Adrenal gland (tissue), 12 donors: ENCODE measurements around the gene MAGI1. TPM values are rescaled to one million over a fixed set of nuclear protein-coding genes. Genes with fewer than 3 reads are reported as not detected.

ENCODE experiments used
- DNase-seq, 7 donors: peaks; one replicate each; pipeline ENCODE4 v3.0.0-alpha.2; 2019 to 2020
- H3K27ac ChIP-seq, 5 donors: fragments of 200-600 bp; sonication (generic) in 4 of 5; 1 replicate in 3 of 5; 2 replicates in 2 of 5; pipeline versions ENCODE4 v1.5.1 to v1.8.0; 2016 to 2020; ENCODE audit warnings: mild to moderate bottlenecking in 1 of 5
- H3K27me3 ChIP-seq: fragments of 200-600 bp; 2 replicates; pipeline ENCODE4 v1.8.0; 2021
- H3K36me3 ChIP-seq, 2 donors: fragments of 200-600 bp; replicated peaks in 1 of 2; 1 replicate in 1 of 2; 2 replicates in 1 of 2; pipeline versions ENCODE4 v1.5.1 to v1.8.0; 2018 to 2022
- H3K4me1 ChIP-seq, 2 donors: fragments of 200-600 bp; replicated peaks in 1 of 2; 1 replicate in 1 of 2; 2 replicates in 1 of 2; pipeline versions ENCODE4 v1.5.1 to v1.8.0; 2018 to 2021
- H3K4me3 ChIP-seq, 4 donors: fragments of 200-600 bp; sonication (generic) in 3 of 4; one replicate each; pipeline ENCODE4 v1.5.1; 2016 to 2018
- H3K9me3 ChIP-seq, 3 donors: fragments of 200-600 bp; sonication (generic) in 1 of 3; replicated peaks in 1 of 3; 1 replicate in 2 of 3; 2 replicates in 1 of 3; pipeline versions ENCODE4 v1.5.1 to v1.8.0; 2016 to 2021
- POLR2A ChIP-seq, 2 donors: fragments of 450-650 bp; IDR thresholded peaks; one replicate each; pipeline ENCODE4 v1.6.1; 2017; ENCODE audit warnings: antibody characterized with exemption in 2 of 2, mild to moderate bottlenecking in 2 of 2, moderate library complexity in 1 of 2
- WGBS, 4 donors: extraction: QIAGEN DNeasy Blood & Tissue Kit in 2 of 4; methylation state at CpG; one replicate each; pipeline versions ENCODE4 v1.1.5 to v1.1.7; 2013 to 2017; 5-methylcytosine and 5-hydroxymethylcytosine counted together
- intact Hi-C, 2 donors: fragments of 100-400 bp; cut with DNase I; formaldehyde crosslinking; loops; one replicate each; pipeline versions ENCODE4 v1.14.1 to v1.15.0; 2022 to 2023
- polyA plus RNA-seq, 3 donors: library from polyadenylated mRNA; stranded (reverse); fragments of 200-250 nt in 2 of 3; fragments of 350-450 nt in 1 of 3; fragmentation: Illumina TruSeq in 1 of 3; extraction: RNeasy Lipid Tissue Mini Kit (QIAGEN cat#74804) in 1 of 3; gene quantifications; one replicate each; pipeline ENCODE4 v1.2.3, GENCODE V29; 2013 to 2014
- total RNA-seq, 9 donors: library from RNA; depleted of rRNA in 4 of 9; stranded (reverse); fragments of >200 nt in 4 of 9; fragments of 120-200 nt in 1 of 9; fragmentation: NEBNext Ultra II Directional in 1 of 9; extraction: Animal tissue kit (Norgen Biotek cat#: 25700) in 1 of 9; gene quantifications; one replicate each; pipeline versions ENCODE4 v1.1.0 to v1.2.4, GENCODE V29; 2013 to 2023
- TF ChIP-seq, protein P1 (sequence below), 6 experiments: fragments of 450-650 bp in 4 of 6; fragments of 200-600 bp in 2 of 6; sonication (generic) in 1 of 6; IDR thresholded peaks; 1 replicate in 5 of 6; 2 replicates in 1 of 6; pipeline versions ENCODE4 v1.5.1 to v1.8.0; 2016 to 2021; ENCODE audit warnings: antibody characterized with exemption in 6 of 6, mild to moderate bottlenecking in 2 of 6, moderate library complexity in 1 of 6
- donor health status: healthy with polysubstance abuse.
- donor health status: Bipolar disorder and iron deficiency.
- donor health status: DM: yes; HTN: yes; CAD: no.
- donor health status: DM: no; HTN: no; CAD: no.
- donor health status: DM: no; HTN: no; CAD: no.
- donor health status: DM: yes; HTN: yes; CAD: no.

MAGI1 gene
- total and polyA plus RNA-seq, 12 donors, result 4.8 to 31.6 (median 18.5) TPM

DNA sequence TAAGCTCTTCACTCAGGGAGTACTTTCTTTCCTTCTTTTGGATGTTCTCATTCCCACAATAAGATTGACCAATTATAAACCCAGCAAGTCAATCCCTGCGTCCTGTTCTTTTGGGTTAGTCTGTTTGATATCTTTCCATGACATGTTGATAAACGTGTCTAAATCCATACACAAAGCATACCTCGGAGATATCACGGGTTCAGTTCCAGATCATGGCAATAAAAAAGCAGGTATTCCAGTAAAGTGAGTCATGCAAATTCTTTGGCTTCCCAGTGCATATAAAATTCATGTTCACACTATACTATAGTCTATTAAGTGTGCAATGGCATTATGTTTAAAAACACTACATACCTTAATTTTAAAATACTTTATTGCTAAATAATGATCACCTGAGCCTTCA is 667.7 kb downstream of the MAGI1 start:
- H3K36me3 ChIP-seq, result no peaks in the 10 kb centered on the region
- H3K4me1 ChIP-seq, result no peaks in the 10 kb centered on the region
- no peak overlapping the region for H3K4me3 ChIP-seq
- H3K27me3 ChIP-seq, result no peaks in the 10 kb centered on the region
- WGBS, 4 donors, result 95 to 99% (median 95%) methylated on average over 4 of the region's 4 CpGs
- no peak for DNase-seq
- intact Hi-C loops, result no loop called here
- TF ChIP-seq, protein P1, sequence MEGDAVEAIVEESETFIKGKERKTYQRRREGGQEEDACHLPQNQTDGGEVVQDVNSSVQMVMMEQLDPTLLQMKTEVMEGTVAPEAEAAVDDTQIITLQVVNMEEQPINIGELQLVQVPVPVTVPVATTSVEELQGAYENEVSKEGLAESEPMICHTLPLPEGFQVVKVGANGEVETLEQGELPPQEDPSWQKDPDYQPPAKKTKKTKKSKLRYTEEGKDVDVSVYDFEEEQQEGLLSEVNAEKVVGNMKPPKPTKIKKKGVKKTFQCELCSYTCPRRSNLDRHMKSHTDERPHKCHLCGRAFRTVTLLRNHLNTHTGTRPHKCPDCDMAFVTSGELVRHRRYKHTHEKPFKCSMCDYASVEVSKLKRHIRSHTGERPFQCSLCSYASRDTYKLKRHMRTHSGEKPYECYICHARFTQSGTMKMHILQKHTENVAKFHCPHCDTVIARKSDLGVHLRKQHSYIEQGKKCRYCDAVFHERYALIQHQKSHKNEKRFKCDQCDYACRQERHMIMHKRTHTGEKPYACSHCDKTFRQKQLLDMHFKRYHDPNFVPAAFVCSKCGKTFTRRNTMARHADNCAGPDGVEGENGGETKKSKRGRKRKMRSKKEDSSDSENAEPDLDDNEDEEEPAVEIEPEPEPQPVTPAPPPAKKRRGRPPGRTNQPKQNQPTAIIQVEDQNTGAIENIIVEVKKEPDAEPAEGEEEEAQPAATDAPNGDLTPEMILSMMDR (IDR thresholded peaks at IDR 0.05), result no peak
- TF ChIP-seq POLR2A (IDR thresholded peaks at IDR 0.05), result no peak
- H3K27ac ChIP-seq, result no peak overlapping the region
- no peaks in the 10 kb centered on the region for H3K9me3 ChIP-seq

DNA sequence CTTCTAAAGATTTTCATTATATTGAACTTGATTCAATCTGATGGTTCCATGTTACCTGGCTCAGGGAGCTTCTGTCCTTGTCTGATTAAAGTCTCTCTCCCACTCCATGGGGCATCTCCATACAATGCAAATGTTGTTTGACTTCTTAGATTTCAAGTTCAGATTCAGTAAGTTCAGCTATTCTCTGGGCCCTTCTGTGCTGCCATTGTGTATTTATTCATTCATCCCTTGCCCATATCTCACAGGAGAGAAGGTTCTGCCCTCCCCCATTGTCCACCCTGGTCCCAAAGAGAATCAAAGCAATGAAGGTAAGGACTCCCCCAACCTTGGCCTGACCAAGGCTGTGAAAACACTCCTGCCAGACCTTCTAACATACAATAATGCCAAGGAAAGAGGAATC is 669.9 kb downstream of the MAGI1 start:
- Histone ChIP-seq H3K36me3 (no peaks in the 10 kb centered on the region), H3K27ac (no peak overlapping the region), H3K4me3 (no peak overlapping the region), H3K4me1 (no peaks in the 10 kb centered on the region), H3K27me3 (no peaks in the 10 kb centered on the region), H3K9me3 (no peaks in the 10 kb centered on the region)
- TF ChIP-seq, protein P1 (IDR thresholded peaks at IDR 0.05), result no peak
- no peak for TF ChIP-seq POLR2A (IDR thresholded peaks at IDR 0.05)
- intact Hi-C loops, result no loop called here
- no peak for DNase-seq

DNA sequence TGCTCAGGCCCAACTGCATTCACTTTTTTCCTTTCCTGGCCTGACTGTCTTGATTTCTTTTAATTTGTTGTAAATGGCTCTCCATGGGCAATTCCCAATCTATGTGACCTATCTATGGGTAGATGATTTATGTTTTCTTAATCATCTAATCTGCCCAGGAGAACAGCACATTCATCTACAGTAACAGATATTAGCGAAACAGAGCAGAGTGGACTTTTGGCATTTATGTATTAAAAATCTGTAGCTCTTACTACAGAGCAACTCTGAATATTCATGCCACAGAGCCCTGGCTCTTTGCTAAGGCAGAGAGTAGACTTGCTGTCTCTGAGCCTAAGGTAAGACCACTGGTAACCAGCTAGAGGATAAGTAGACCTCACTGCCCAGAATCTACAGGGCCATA is 676.0 kb downstream of the MAGI1 start:
- H3K27me3 ChIP-seq, result no peaks in the 10 kb centered on the region
- H3K9me3 ChIP-seq, result no peaks in the 10 kb centered on the region
- H3K27ac ChIP-seq, result no peak overlapping the region
- DNase-seq, result no peak
- no peak overlapping the region for H3K4me3 ChIP-seq
- WGBS, 4 donors, result 76 to 93% (median 89%) methylated on average over 1 of the region's 1 CpG
- no peaks in the 10 kb centered on the region for H3K4me1 ChIP-seq
- no peaks in the 10 kb centered on the region for H3K36me3 ChIP-seq
- TF ChIP-seq POLR2A (IDR thresholded peaks at IDR 0.05), result no peak
- TF ChIP-seq, protein P1 (IDR thresholded peaks at IDR 0.05), result no peak
- intact Hi-C loops, result no loop called here

DNA sequence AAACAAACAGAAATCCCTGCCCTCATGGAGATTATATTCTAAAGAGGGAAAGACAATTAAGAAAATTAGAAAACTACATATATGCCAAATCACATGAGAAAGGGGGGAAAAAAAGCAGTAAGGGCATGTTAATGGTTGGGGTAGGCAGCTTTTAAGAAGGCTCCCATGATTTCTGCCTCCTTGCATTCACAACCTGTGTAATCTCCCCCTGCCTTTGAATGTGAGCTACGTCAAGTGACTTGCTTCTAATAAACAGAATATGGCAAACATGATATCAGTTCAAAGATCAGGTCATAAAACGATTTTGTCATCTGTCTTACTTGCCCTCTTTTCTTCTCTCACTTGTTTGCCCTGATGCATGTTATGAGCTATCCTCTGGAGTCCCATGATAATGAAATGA is 677.3 kb downstream of the MAGI1 start:
- no peaks in the 10 kb centered on the region for H3K4me1 ChIP-seq
- H3K27ac ChIP-seq, result no peak overlapping the region
- DNase-seq, result no peak
- intact Hi-C loops, result no loop called here
- no peaks in the 10 kb centered on the region for H3K9me3 ChIP-seq
- H3K36me3 ChIP-seq, result no peaks in the 10 kb centered on the region
- WGBS, 4 donors, result 56 to 96% (median 89%) methylated on average over 2 of the region's 2 CpGs
- no peak overlapping the region for H3K4me3 ChIP-seq
- H3K27me3 ChIP-seq, result no peaks in the 10 kb centered on the region
- TF ChIP-seq, protein P1 (IDR thresholded peaks at IDR 0.05), result no peak
- no peak for TF ChIP-seq POLR2A (IDR thresholded peaks at IDR 0.05)
